K562 (cell line): ENCODE measurements around the gene CD99L2. TPM values are rescaled to one million over a fixed set of nuclear protein-coding genes. Genes with fewer than 3 reads are reported as not detected.

ENCODE experiments used
- ATAC-seq: fragments of 200-7000 bp; cut with Tn5 transposase; 3 replicates; pipeline ENCODE4 v1.9.1; 2020; ENCODE audit warnings: moderate library complexity
- BruUV-seq: library from RNA; stranded (reverse); fragments of 400-500 nt; replicated peaks from 2 replicates; lab custom pipeline; 2021; lab: Mats Ljungman, UMichigan
- CTCF ChIA-PET: fragments of 300-600 bp; formaldehyde crosslinking; extraction: SDS; loops from one replicate; lab custom pipeline; 2021; ENCODE audit warnings: low intra/inter-chr PET ratio; lab: Yijun Ruan, JAX
- POLR2A ChIA-PET: fragments of 300-600, 350-650 bp; sonication (Branson Sonifier 250); formaldehyde crosslinking; extraction: SDS; loops from one replicate; lab custom pipeline; 2021; ENCODE audit warnings: antibody characterized with exemption, inconsistent platforms; lab: Yijun Ruan, JAX
- DNase-seq, 4 experiments: peaks; one replicate each; pipeline versions ENCODE4 v3.0.0 to v3.0.0-alpha.2; 2011 to 2018; ENCODE audit warnings: low spot score in 3 of 4, mixed read lengths in 3 of 4; ENCODE audit errors: extremely low read depth in 1 of 4
- FAIRE-seq: peaks from 2 replicates; lab custom pipeline; 2011; peaks lifted over from hg19 to GRCh38; lab: Jason Lieb, UNC
- H2AFZ ChIP-seq: 2 replicates; pipeline ENCODE4 v1.6.0; 2011; ENCODE audit warnings: low read depth, low read length, control low read depth, inconsistent platforms
- H3K27ac ChIP-seq: fragments of 200-600 bp; 3 replicates; pipeline ENCODE4 v1.8.0; 2011; ENCODE audit warnings: low read depth, mild to moderate bottlenecking, control low read depth, inconsistent platforms, low read length, moderate library complexity, mixed read lengths; ENCODE audit errors: extremely low read depth
- H3K27me3 ChIP-seq, 2 experiments: fragments of 300-600 bp in 1 of 2; 2 replicates in 1 of 2; 3 replicates in 1 of 2; pipeline versions ENCODE4 v1.6.0 to v1.8.0; 2011; ENCODE audit warnings: inconsistent platforms in 2 of 2, low read length in 2 of 2, mild to moderate bottlenecking in 1 of 2, mixed read lengths in 1 of 2, moderate library complexity in 1 of 2; ENCODE audit not compliant: control insufficient read depth in 2 of 2, insufficient read depth in 2 of 2
- H3K36me3 ChIP-seq: fragments of 300-600 bp; 3 replicates; pipeline ENCODE4 v1.8.0; 2011; ENCODE audit warnings: mild to moderate bottlenecking, low read length, inconsistent platforms; ENCODE audit not compliant: control insufficient read depth, insufficient read depth
- H3K4me1 ChIP-seq, 2 experiments: fragments of 200-600 bp in 1 of 2; replicated peaks in 1 of 2; 2 replicates in 1 of 2; 3 replicates in 1 of 2; pipeline versions ENCODE4 v1.5.1 to v1.8.0; 2011; ENCODE audit warnings: inconsistent platforms in 2 of 2, low read length in 2 of 2, mild to moderate bottlenecking in 1 of 2, mixed read lengths in 1 of 2, moderate library complexity in 1 of 2; ENCODE audit not compliant: control insufficient read depth in 2 of 2, insufficient read depth in 2 of 2
- H3K4me2 ChIP-seq: 2 replicates; pipeline ENCODE4 v1.6.1; 2011; ENCODE audit warnings: low read length, control low read depth, inconsistent platforms, mixed read lengths; ENCODE audit not compliant: insufficient read depth
- H3K4me3 ChIP-seq: fragments of 200-600 bp; sonication (generic), shearing (Covaris generic); 2 replicates; pipeline ENCODE4 v1.5.1; 2016; ENCODE audit warnings: control low read depth, inconsistent platforms
- H3K79me2 ChIP-seq: fragments of 200-600 bp; 3 replicates; pipeline ENCODE4 v1.8.0; 2011; ENCODE audit warnings: low read length, inconsistent platforms; ENCODE audit not compliant: control insufficient read depth, insufficient read depth
- H3K9ac ChIP-seq, 2 experiments: 2 replicates each; pipeline versions ENCODE4 v1.6.0 to v1.6.1; 2011; ENCODE audit warnings: low read depth in 2 of 2, low read length in 2 of 2, control low read depth in 1 of 2, inconsistent platforms in 1 of 2, mild to moderate bottlenecking in 1 of 2, mixed read lengths in 1 of 2; ENCODE audit not compliant: insufficient read depth in 1 of 2
- H3K9me1 ChIP-seq: one replicate; pipeline ENCODE4 v1.6.0; 2011; ENCODE audit warnings: inconsistent platforms, mild to moderate bottlenecking, low read length, moderate library complexity; ENCODE audit not compliant: control insufficient read depth, insufficient read depth
- H3K9me3 ChIP-seq: replicated peaks from 2 replicates; pipeline ENCODE4 v1.5.1; 2011; ENCODE audit warnings: low read depth, low read length, inconsistent platforms; ENCODE audit not compliant: control insufficient read depth, insufficient read depth
- H4K20me1 ChIP-seq: replicated peaks from 2 replicates; pipeline ENCODE4 v1.6.1; 2011; ENCODE audit warnings: low read length, inconsistent platforms, mixed read lengths; ENCODE audit not compliant: control insufficient read depth, insufficient read depth
- BHLHE40 ChIP-seq: IDR thresholded peaks from 2 replicates; pipeline ENCODE4 v1.6.1; 2011; ENCODE audit warnings: low read length, improper control_type of control experiment
- CBX1 ChIP-seq: sonication (generic); IDR thresholded peaks from 2 replicates; pipeline ENCODE4 v1.6.1; 2016; ENCODE audit warnings: antibody characterized with exemption, low read depth, mild to moderate bottlenecking
- CCAR2 ChIP-seq: fragments of 200-400 bp; formaldehyde crosslinking; IDR thresholded peaks from 2 replicates; pipeline ENCODE4 v1.6.1; 2017; ENCODE audit warnings: mild to moderate bottlenecking, low read depth, low read length
- FIP1L1 ChIP-seq: fragments of 200-400 bp; formaldehyde crosslinking; IDR thresholded peaks from 2 replicates; pipeline ENCODE4 v1.6.1; 2018; ENCODE audit warnings: mild to moderate bottlenecking, low read depth, low read length; ENCODE audit not compliant: poor library complexity, severe bottlenecking
- HNRNPK ChIP-seq: fragments of 200-400 bp; formaldehyde crosslinking; IDR thresholded peaks from one replicate; pipeline ENCODE4 v1.6.1; 2018; ENCODE audit warnings: mild to moderate bottlenecking, low read depth, low read length; ENCODE audit not compliant: poor library complexity, severe bottlenecking
- TEAD1 ChIP-seq, 2 experiments: fragments of 450-650 bp in 1 of 2; sonication (generic) in 1 of 2; formaldehyde crosslinking; IDR thresholded peaks; 2 replicates each; pipeline versions ENCODE4 v1.4.0 to v1.8.0; 2020 to 2022; ENCODE audit warnings: mild to moderate bottlenecking in 2 of 2, missing genetic modification reagents in 1 of 2
- ZNF324 ChIP-seq: fragments of 250-450 bp; sonication (Bioruptor Pico); IDR thresholded peaks from 2 replicates; pipeline ENCODE4 v1.4.0; 2020; ENCODE audit warnings: mild to moderate bottlenecking
- ZNF764 ChIP-seq: fragments of 250-450 bp; sonication (Bioruptor Pico); IDR thresholded peaks from 2 replicates; pipeline ENCODE4 v1.4.0; 2020; ENCODE audit warnings: low read depth, mild to moderate bottlenecking, moderate library complexity
- ZNF780A ChIP-seq: fragments of 250-450 bp; sonication (Bioruptor Pico); IDR thresholded peaks from 2 replicates; pipeline ENCODE4 v1.5.0; 2021; ENCODE audit warnings: mild to moderate bottlenecking
- WGBS: fragments of 100-300 bp; shearing (Covaris generic); methylation state at CpG from one replicate; pipeline ENCODE4 v1.1.6; 2016; ENCODE audit warnings: low coverage, mixed read lengths; ENCODE audit not compliant: insufficient coverage; ENCODE audit errors: missing lambda C conversion rate; 5-methylcytosine and 5-hydroxymethylcytosine counted together
- in situ Hi-C: fragments of 300-500 bp; cut with MboI; formaldehyde crosslinking; loops from 4 replicates; pipeline ENCODE4 v1.15.0; 2018; ENCODE audit warnings: inconsistent platforms, mixed read lengths
- intact Hi-C: fragments of 100-400 bp; cut with micrococcal nuclease; formaldehyde crosslinking; loops from 2 replicates; pipeline ENCODE4 v1.14.2; 2022
- polyA plus RNA-seq, 8 experiments: library from polyadenylated mRNA; depleted of rRNA in 4 of 8; stranded (reverse) in 5 of 8; unstranded in 3 of 8; fragments of >200 nt; fragmentation: Nextera tagmentation in 2 of 8; fragmentation: Illumina TruSeq in 1 of 8; extraction: Ambion mirVana in 2 of 8; extraction: Trizol in 1 of 8; gene quantifications; 2 replicates each; pipeline versions ENCODE4 v1.2.1 to v1.2.3, GENCODE V29; 2011 to 2014; ENCODE audit warnings: inconsistent platforms in 1 of 8, missing spikeins in 1 of 8
- total RNA-seq, 7 experiments: library from RNA; depleted of rRNA in 6 of 7; stranded (reverse); fragments of >200 nt in 6 of 7; fragmentation: Illumina TruSeq in 2 of 7; extraction: Trizol in 2 of 7; gene quantifications; 2 replicates each; pipeline versions ENCODE4 v1.2.1 to v1.2.3, GENCODE V29; 2011 to 2021; ENCODE audit warnings: low replicate concordance in 1 of 7

Gene CD99L2
- total and polyA plus RNA-seq, 9 of the 15 experiments (the other 6 are each of a cell fraction or from before 2014, with no cell fraction given): 0.76 to 19.0 (median 11.9) TPM

- WGBS: 97% methylated on average over 5 of the region's 5 CpGs
- H3K36me3 ChIP-seq: peaks cover 21% of the 10 kb centered on the region; the same call in 1 of the 3 replicates
- H3K4me1 ChIP-seq: peaks cover 0 to 4% of the 10 kb centered on the region in 2 experiments; a peak in 1 of 5 replicates
- no peak for TF ChIP-seq ZNF764
- TF ChIP-seq TEAD1 (CRISPR knock-in tag; IDR thresholded peaks at IDR 0.05): no peak
- TF ChIP-seq ZNF324 (CRISPR knock-in tag): no peak
- TF ChIP-seq CCAR2: no peak
- TF ChIP-seq FIP1L1: no peak
- TF ChIP-seq BHLHE40: no peak
- no peak for TF ChIP-seq CBX1
- no peak for TF ChIP-seq HNRNPK
- no peak for TF ChIP-seq ZNF780A (CRISPR knock-in tag)
- DNase-seq (no peak), FAIRE-seq (no peak), ATAC-seq (no peak)
- H4K20me1 ChIP-seq: no peaks in the 10 kb centered on the region
- in situ Hi-C loops (loop anchor here (25.0 kb wide), 1 partner anchor 930 kb away; the partner anchor contains the start of gene PRRG3), intact Hi-C loops (no loop called here)
- no peaks in the 10 kb centered on the region for H3K9me1 ChIP-seq
- H3K4me3 ChIP-seq: no peak overlapping the region
- H3K79me2 ChIP-seq: no peaks in the 10 kb centered on the region
- no peaks in the 10 kb centered on the region for H3K9me3 ChIP-seq
- CTCF ChIA-PET: no interaction called here
- POLR2A ChIA-PET: interaction anchor here (0.6 to 0.7 kb wide), 2 partner anchors 29 to 31 kb away, joined by 3 read pairs; no protein-coding TSS in a partner anchor
- BruUV-seq: no TSS peak
- no peak overlapping the region for H3K9ac ChIP-seq
- no peak overlapping the region for H2AFZ ChIP-seq
- H3K27me3 ChIP-seq: no peaks in the 10 kb centered on the region
- no peak overlapping the region for H3K4me2 ChIP-seq
- no peak overlapping the region for H3K27ac ChIP-seq
Observed at GRCh38 chrX:150757371-150757770, 141.1 kb downstream of the CD99L2 start.
